ENCODE results near the gene SORL1. TPM values are rescaled to one million over a fixed set of nuclear protein-coding genes. Genes with fewer than 3 reads are reported as not detected.

Gene SORL1
- polyA plus RNA-seq, 3 donors = 52.5 to 61.9 (median 59.4) TPM

DNA sequence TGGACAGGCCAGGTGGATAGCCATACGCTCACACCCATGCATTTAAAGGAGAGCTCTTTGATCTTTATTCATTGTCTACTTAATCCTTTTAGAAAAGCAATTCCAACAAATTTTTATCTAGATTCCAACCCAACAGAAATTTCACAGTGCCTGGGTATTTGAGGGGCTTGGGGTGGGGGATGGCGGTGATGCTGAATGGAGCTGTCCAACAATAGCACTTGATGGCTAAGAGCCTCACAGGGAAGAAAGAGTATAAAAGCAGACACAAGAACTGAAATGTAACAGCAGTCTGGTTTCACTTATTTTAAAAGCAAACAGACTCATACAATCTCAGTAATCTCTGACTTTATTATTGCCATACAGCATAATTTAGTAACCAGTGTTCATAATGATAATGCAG, 102.4 kb downstream of the SORL1 start:
- H3K4me1 Mint-ChIP-seq = peaks cover 5% of the 10 kb centered on the region

DNA sequence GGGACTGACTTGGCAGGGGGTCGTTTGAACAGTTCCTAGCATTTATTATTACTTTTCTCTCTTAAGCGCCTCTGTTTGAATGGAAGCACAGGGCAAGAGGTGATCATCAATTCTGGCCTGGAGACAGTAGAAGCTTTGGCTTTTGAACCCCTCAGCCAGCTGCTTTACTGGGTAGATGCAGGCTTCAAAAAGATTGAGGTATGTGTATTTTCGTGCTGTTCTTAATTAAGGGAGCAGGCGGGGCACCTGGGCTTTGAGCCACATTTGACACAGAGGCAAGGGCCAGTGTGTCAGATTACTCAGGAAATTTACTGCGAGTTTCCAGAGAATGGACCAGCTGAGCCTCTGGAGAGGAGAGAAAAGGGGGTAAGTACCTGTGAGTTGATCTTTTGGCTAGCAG, 103.0 kb downstream of the SORL1 start:
- peaks cover 95% of the 10 kb centered on the region for H4K20me1 ChIP-seq (ENCODE audit: insufficient read depth, low read length)
- 94% methylated on average over 3 of the region's 5 CpGs for WGBS (ENCODE audit: insufficient coverage)
- Mint-ChIP-seq H3K27me3 (ENCODE audit: low read depth in 3 of 3) (no peaks in the 10 kb centered on the region), H3K4me1 (peaks cover 5% of the 10 kb centered on the region), H3K27ac (no peak overlapping the region), H3K36me3 (peaks cover 91 to 93% of the 10 kb centered on the region in 2 donors), H3K4me3 (no peak overlapping the region), H3K9me3 (peaks cover 0 to 2% (median 0%) of the 10 kb centered on the region in 7 donors)
- no peak overlapping the region for H3K4me3 ChIP-seq (replicated peaks in 1 of 3; ENCODE audit: low read depth in 2 of 3, low read length in 3 of 3)
- DNase-seq = no peak
- H3K9me3 ChIP-seq (replicated peaks in 1 of 2; ENCODE audit: control insufficient read depth in 1 of 2, insufficient read depth in 1 of 2, low read length in 2 of 2) = no peaks in the 10 kb centered on the region
- H3K4me2 ChIP-seq (replicated peaks; ENCODE audit: extremely low read depth, low read length, poor library complexity, severe bottlenecking) = no peak overlapping the region
- TF ChIP-seq, protein P1, sequence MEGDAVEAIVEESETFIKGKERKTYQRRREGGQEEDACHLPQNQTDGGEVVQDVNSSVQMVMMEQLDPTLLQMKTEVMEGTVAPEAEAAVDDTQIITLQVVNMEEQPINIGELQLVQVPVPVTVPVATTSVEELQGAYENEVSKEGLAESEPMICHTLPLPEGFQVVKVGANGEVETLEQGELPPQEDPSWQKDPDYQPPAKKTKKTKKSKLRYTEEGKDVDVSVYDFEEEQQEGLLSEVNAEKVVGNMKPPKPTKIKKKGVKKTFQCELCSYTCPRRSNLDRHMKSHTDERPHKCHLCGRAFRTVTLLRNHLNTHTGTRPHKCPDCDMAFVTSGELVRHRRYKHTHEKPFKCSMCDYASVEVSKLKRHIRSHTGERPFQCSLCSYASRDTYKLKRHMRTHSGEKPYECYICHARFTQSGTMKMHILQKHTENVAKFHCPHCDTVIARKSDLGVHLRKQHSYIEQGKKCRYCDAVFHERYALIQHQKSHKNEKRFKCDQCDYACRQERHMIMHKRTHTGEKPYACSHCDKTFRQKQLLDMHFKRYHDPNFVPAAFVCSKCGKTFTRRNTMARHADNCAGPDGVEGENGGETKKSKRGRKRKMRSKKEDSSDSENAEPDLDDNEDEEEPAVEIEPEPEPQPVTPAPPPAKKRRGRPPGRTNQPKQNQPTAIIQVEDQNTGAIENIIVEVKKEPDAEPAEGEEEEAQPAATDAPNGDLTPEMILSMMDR (IDR thresholded peaks at IDR 0.05) = no peak
- H3K36me3 ChIP-seq (replicated peaks in 1 of 2; ENCODE audit: control insufficient read depth in 1 of 2, insufficient read depth in 2 of 2, low read length in 2 of 2) = peaks cover 99 to 100% of the 10 kb centered on the region in 2 donors
- no peak overlapping the region for H3K9ac ChIP-seq (ENCODE audit: insufficient read depth, low read length, poor library complexity, severe bottlenecking)
- no peak overlapping the region for H3K27ac ChIP-seq (ENCODE audit: low read depth in 1 of 2, low read length in 2 of 2)
- H3K27me3 ChIP-seq (ENCODE audit: control insufficient read depth in 2 of 2, insufficient read depth in 2 of 2, low read length in 2 of 2) = no peaks in the 10 kb centered on the region
- intact Hi-C loops (cut with micrococcal nuclease) = loop anchor here in 1 of 2 donors (5.0 kb wide), 1 partner anchor 37 kb away; no protein-coding TSS in a partner anchor
- H3K4me1 ChIP-seq (ENCODE audit: control insufficient read depth in 1 of 2, insufficient read depth in 2 of 2, low read length in 2 of 2) = no peaks in the 10 kb centered on the region
- H2AFZ ChIP-seq (ENCODE audit: insufficient read depth, low read depth, low read length, poor library complexity, severe bottlenecking) = no peak overlapping the region
- no peaks in the 10 kb centered on the region for H3K79me2 ChIP-seq (ENCODE audit: insufficient read depth, low read length)

More for the DNA sequence above, 102.4 kb downstream of the SORL1 start:
- Histone ChIP-seq H3K27me3 (ENCODE audit: control insufficient read depth in 2 of 2, insufficient read depth in 2 of 2, low read length in 2 of 2) (no peaks in the 10 kb centered on the region), H3K9ac (ENCODE audit: insufficient read depth, low read length, poor library complexity, severe bottlenecking) (no peak overlapping the region), H2AFZ (ENCODE audit: insufficient read depth, low read depth, low read length, poor library complexity, severe bottlenecking) (no peak overlapping the region), H3K4me1 (ENCODE audit: control insufficient read depth in 1 of 2, insufficient read depth in 2 of 2, low read length in 2 of 2) (no peaks in the 10 kb centered on the region), H3K9me3 (replicated peaks in 1 of 2; ENCODE audit: control insufficient read depth in 1 of 2, insufficient read depth in 1 of 2, low read length in 2 of 2) (no peaks in the 10 kb centered on the region), H3K27ac (ENCODE audit: low read depth in 1 of 2, low read length in 2 of 2) (no peak overlapping the region), H3K36me3 (replicated peaks in 1 of 2; ENCODE audit: control insufficient read depth in 1 of 2, insufficient read depth in 2 of 2, low read length in 2 of 2) (peaks cover 99 to 100% of the 10 kb centered on the region in 2 donors), H3K4me3 (replicated peaks in 1 of 3; ENCODE audit: low read depth in 2 of 3, low read length in 3 of 3) (no peak overlapping the region), H3K79me2 (ENCODE audit: insufficient read depth, low read length) (no peaks in the 10 kb centered on the region), H3K4me2 (replicated peaks; ENCODE audit: extremely low read depth, low read length, poor library complexity, severe bottlenecking) (no peak overlapping the region), H4K20me1 (ENCODE audit: insufficient read depth, low read length) (peaks cover 95% of the 10 kb centered on the region)
- Mint-ChIP-seq H3K27me3 (ENCODE audit: low read depth in 3 of 3) (no peaks in the 10 kb centered on the region), H3K27ac (no peak overlapping the region), H3K4me3 (no peak overlapping the region), H3K36me3 (peaks cover 90 to 92% of the 10 kb centered on the region in 2 donors), H3K9me3 (peaks cover 0 to 2% (median 0%) of the 10 kb centered on the region in 7 donors)
- DNase-seq = no peak
- WGBS (ENCODE audit: insufficient coverage) = no CpG with 5 or more reads among the region's 2 CpGs
- intact Hi-C loops (cut with micrococcal nuclease) = no loop called here
- TF ChIP-seq, protein P1 (IDR thresholded peaks at IDR 0.05) = no peak

Measured in CD14-positive monocyte (primary cell).